Activated CD4-positive, alpha-beta T cell treated with anti-CD3 and anti-CD28 coated beads, Interleukin-2, amount 50 U/mL, for 16 hours (primary cell): ENCODE measurements around the gene HOXA2.

Experiments
- DNase-seq: peaks from one replicate; pipeline ENCODE4 v3.0.0-alpha.2; 2020

HOXA2 gene

GRCh38 chr7:27097686-27098577 lies 4.6 kb downstream of the HOXA2 start:
- DNase-seq: no peak

DNA sequence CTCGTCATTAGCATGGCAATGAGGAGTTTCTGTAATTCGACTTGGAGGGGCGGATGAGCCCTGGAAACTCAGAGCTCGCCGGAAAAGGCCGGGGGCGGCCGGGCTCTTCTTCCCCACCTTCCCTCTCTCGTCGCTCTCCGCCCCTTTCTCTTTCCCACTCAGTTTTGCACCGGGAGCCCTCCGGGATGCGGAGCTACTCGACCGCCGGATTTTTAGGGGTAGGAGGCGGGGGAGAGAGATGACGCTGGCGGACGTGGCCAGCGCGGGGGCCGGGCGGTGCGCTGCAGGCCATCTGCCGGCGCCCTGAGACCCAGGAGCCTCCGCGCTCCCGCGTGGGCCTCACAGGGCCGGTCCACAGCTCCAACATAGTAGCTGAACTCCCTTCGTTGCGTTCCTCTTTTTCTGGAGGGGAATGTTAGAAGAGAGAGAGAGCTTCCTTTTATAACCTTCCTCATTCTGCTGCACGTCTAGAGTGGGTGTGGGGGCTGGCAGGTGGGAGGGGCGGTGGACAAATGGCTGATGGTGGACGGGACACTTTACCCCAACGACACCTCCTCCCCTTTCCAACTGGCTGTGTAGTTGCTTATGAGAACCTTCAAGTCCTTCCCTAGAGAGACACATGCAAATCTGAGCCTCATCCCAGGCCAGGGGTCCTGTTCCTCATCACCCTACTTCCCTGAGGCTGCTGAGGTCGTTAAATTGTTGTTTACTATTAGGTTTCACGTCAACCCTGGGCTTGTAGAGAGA lies 5.5 kb downstream of the HOXA2 start:
- DNase-seq: no peak

DNA sequence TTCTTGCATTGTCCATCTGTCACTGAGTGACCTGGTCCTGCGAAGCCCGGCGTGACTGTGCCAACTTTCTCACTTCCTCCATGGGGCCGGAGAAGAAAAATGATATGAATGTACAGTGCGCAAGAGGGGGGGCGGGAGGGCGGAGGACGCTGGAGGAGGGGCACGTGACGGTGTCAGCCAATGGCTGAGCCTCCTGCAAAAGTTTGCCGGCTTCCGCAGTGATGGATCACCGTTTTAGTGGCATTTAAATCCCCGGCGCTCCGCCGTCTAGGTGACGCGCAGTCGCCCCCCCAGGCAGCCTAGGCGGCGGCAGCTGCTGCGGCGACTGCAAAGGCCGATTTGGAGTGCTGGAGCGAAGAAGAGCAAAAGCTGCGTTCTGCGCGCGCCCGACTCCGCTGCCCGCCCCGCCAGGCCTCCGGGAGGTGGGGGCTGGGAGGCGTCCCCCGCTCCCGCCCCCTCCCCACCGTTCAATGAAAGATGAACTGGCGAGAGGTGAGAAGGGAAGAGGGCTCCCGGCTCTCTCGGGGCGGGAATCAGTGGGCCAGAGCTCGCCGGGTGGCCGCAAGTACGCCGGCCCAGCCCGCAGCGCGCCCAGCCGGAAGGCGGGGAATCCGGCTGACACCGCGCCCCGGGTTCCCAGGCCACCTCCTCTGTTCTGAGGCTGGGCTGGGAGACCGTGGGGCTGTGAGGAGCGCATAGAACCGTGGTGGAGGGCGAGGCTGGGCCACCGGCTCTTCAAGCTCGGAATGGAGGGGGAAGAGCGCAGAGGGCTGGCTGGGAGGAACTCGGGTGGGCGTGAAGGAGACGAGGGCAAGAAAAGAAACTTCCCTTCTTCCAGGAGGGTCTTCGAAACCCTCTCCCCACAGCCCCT lies 6.4 kb downstream of the HOXA2 start, which contains the start of gene HOXA1:
Gene HOXA1 (minus strand): TSS at position 104 of the 871 bp plus-strand sequence. CDS start 88 bp downstream, at position 16.
- peak; percentile 77 for DNase-seq

GRCh38 chr7:27095050-27095896 lies 7.2 kb downstream of the HOXA2 start:
- DNase-seq: peak; percentile 5

GRCh38 chr7:27094304-27095049 lies 8.0 kb downstream of the HOXA2 start:
- no peak for DNase-seq

DNA sequence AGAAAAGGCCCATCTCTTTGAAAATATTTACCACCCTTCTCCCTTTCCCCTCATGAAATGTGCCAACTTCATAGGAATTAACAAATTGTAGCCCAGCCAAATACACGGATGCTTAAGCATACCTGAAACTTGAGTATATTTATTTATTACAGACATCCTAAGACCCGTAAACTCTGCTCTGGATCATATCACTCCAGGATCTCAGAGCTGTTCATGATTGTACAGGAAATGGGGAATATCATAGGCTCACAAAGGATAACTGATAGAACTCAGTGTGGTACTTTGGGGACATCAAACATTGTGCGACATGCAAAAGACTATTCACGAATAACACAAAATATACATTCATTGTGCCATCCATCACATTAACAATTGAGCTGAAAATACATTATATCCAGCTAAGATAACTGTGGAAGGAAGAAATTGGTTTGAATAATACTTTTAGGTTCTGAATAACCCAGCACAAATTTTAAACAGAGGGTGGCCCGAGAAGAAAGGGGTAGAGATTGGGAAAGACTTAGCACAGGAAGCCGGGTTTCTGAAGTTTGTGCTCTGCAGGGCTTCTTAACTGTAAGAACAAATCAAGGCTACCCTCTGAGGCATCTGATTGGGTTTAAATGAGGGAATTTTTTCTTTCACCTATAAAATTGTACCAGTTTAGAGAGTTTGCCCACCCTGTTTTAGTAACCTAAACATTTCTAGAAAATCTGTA lies 9.1 kb downstream of the HOXA2 start:
- no peak for DNase-seq

GRCh38 chr7:27092819-27093110 lies 9.7 kb downstream of the HOXA2 start:
- no peak for DNase-seq

GRCh38 chr7:27091941-27092818 lies 10.3 kb downstream of the HOXA2 start:
- no peak for DNase-seq

DNA sequence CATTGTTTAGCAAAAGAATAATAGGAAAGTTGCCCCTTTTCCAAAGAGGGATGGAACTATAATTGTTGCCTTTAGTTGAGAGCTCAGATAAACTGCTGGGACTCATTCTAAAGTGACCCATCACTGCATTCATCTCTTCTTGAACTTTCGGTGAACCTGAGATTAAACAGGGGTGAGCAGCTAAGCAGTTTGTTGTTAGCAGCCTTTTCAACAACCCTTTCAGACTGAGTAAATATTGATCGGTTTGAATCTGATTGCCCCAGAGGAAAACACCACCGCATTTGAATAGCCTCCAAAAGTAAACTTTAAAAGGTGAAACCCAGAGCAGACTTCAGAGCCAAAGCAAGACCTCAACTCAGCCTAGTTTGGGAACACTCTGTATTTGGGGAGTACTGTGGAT lies 11.4 kb downstream of the HOXA2 start:
- no peak for DNase-seq

- DNase-seq: no peak
Measured at GRCh38 chr7:27088002-27088922, 14.2 kb downstream of the HOXA2 start.

GRCh38 chr7:27083646-27084045 lies 18.8 kb downstream of the HOXA2 start:
- no peak for DNase-seq

- no peak for DNase-seq
Measured at GRCh38 chr7:27082171-27082570, 20.3 kb downstream of the HOXA2 start.

GRCh38 chr7:27080844-27081436 lies 21.5 kb downstream of the HOXA2 start:
- DNase-seq: no peak

DNA sequence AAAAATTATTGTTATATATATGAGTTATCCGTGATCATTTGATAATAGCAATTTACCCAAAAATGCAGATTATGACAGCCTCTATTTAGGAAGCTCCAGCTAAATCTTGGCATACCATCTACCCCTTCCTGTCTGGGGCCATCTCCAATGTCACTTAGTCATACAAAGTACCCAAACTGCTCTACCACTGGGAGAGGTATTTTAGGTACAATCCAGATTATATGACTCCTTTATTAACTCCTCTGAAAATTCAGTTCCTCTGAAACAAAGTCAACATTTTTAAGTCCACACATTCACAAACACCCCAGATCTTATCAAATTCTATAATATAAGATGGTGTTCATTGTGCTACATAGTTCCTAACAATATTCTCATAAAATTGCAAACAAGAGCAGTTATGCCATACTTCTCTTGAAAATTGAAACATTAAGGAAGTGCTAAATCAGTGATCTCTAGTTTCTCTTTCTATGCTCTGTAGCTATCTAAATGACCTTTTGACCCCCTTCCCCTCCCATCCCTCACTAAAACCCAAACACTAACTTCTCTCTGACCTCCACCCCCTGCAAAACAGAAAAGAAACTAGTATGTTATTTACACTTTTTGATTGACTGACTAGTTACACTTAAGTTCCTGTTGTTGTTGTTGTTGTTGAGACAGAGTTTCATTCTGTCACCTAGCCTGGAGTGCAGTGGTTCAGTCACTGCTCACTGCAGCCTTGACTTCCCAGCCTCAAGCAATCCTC lies 23.1 kb downstream of the HOXA2 start:
- DNase-seq: no peak

GRCh38 chr7:27078616-27079233 lies 23.8 kb downstream of the HOXA2 start:
- DNase-seq: no peak

- DNase-seq: no peak
Measured at GRCh38 chr7:27073076-27073475, 29.4 kb downstream of the HOXA2 start.
